Activated naive CD8-positive, alpha-beta T cell treated with anti-CD3 and anti-CD28 coated beads, Interleukin-2, amount 50 U/mL, for 16 hours (primary cell): ENCODE results near the gene STMP1.

Experiments
- DNase-seq: peaks from one replicate; pipeline ENCODE4 v3.0.0-alpha.2; 2020; ENCODE audit warnings: low read depth, low spot score

STMP1 gene

DNA sequence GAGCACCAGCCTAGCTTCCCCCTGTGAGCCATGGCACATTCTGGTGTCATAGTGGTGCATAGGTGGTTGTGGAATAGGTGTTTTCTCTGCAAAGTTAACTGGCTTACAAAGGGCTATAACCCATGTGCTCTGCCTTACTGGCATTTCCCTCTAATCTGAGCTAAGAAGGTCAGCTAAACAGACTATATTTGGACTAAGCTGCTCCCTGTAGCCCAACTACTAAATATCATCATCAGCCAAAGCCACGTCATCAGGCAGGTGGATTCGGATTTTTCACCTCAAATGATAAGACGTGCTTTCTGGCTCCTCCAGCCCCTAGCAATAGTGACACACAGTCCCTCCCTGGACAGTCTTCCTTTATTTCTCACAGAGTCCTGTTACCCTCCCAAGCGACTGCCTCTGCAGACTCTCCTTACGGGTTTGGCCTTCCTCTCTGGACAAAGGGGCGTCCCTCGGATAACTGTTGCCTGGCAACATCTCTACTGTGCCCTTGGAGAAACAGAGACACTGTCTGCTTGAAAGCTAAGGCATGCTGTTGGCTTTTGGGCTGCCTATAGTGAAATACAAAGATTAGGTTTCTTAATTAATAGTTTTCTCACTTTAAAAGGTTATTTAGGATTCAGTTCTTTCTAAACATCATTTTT lies 56.6 kb downstream of the STMP1 start:
- no peak for DNase-seq

DNA sequence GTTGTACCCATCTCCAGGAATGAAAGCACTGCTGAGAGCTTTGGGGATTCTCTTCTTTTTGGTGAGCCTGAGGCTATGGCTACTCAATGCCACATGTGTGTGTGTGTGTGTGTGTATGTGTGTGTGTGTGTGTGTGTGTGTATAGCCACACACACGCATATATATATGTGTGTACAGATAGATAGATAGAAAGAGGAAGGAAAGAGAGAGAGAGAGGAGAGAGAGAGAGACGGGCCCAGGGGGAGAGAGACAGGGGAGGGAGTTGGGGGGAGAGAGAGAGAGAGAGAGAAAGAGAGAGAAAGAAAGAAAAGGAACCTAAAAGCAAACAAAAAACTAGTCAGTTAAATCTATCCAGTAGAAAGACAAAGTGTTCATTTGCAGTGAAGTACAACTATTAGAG lies 57.4 kb downstream of the STMP1 start:
- DNase-seq, result no peak

DNA sequence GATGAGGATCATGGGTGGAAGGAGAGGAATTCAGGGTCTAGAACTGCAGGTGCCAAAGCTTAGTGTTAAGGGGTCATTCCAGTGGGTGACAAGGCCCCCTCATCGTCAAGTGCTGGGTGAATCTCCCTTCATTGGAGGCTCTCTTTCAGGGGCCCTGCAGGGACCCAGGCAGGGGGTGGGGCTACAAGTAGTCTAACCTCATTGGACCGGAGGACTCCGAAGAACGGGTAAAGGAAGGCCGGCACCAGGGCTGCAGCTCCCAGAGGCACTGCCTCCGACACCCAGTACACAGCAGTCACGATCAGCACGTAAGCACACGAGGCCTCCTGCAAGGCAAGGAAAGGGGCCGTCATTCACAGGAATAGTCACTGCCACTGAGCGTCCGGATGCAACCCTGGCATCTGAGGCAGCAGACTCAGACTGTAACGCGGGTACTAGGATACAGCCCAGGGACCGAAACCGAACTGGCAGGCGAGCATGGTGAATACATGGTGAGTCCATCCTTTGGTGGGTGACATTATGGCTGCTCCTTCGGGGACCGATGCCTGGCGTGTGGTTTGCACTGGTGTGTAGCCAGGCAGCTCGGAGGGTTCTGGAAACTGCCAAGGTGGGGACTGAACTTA lies 59.0 kb downstream of the STMP1 start:
- DNase-seq, result no peak

DNA sequence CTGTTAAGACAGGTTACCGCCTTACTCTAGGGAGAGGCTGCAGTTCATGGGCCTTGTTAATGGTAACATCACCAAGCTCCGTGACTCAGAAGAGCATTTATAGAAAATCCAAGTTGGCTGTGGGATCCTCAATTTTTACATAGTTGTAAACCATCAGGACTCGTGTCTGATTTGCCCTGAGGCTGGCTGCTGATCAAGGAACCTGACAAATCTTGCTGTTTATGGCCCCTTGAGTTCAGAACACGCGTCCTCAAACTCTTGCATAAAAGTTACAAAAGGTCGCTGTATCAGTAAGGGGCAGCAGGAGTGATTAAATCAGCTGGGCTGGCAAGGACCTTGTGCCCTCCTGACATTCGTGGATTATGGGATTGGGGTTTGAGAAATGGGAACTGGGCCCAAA lies 61.1 kb downstream of the STMP1 start:
- no peak for DNase-seq
